HUDEP-2 (cell line): ENCODE results near the gene ICOSLG.
"Not testable (repeated sequence)": the region's sequence is repeated elsewhere in the genome, so short reads cannot be mapped to it uniquely, and the experiment has no call there.

Experiments used
- DNase-seq, 76 experiments: peaks; one replicate each; lab custom pipeline; 2025; ENCODE audit not compliant: unreplicated experiment in 76 of 76; lab: John Stamatoyannopoulos, UW

Gene ICOSLG, protein sequence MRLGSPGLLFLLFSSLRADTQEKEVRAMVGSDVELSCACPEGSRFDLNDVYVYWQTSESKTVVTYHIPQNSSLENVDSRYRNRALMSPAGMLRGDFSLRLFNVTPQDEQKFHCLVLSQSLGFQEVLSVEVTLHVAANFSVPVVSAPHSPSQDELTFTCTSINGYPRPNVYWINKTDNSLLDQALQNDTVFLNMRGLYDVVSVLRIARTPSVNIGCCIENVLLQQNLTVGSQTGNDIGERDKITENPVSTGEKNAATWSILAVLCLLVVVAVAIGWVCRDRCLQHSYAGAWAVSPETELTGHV

GRCh38 chr21:44240842-44241241, at the start of gene ICOSLG:
Gene ICOSLG, minus strand, starts transcription at chr21:44240943. Its CDS starts 126 bp downstream, at chr21:44240817.
- DNase-seq: not testable (repeated sequence)

- no peak for DNase-seq
Observed at GRCh38 chr21:44289381-44290010, 48.8 kb upstream of the ICOSLG start.

DNA sequence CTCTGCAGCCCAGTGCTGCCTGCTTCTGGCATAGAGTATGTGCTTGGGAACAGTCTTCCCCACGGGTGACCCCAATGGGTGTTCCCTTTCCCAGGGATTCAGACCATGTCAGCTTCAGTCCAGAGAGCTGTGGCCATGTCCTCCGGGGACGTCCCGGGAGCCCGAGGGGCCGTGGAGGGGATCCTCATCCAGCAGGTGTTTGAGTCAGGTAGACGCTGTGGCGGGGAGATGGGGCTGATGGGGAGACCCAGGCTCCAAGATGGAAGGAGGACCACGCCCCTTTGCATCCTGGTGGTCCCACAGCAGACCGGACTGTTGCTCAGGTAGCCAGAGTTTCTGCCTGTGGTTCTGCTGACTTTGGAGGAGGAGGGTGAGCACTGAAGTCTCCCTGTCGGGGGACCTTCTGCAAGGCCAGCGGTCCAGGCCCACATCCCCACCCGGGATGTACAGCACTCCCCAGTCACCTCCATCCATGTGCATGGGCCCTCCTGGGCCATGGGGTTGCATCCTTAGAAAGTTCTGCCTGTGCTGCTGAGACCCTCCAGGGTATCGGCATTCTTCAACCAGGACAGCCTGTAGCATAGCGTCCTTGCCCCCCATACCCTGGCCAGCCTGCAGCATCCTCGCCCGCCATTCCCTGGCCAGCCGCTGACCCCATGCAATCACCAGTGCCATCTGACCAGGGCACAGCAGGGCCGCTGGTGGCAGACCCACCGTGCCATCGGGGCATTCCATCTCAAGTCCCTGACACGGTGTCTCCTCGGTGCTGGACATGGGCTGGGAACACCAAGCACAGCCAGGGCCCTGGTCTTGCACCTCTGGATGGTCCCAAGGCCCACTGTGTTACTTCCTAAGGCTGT, 47.7 kb upstream of the ICOSLG start:
- DNase-seq: no peak

GRCh38 chr21:44286716-44287632, 46.2 kb upstream of the ICOSLG start:
- no peak for DNase-seq

DNA sequence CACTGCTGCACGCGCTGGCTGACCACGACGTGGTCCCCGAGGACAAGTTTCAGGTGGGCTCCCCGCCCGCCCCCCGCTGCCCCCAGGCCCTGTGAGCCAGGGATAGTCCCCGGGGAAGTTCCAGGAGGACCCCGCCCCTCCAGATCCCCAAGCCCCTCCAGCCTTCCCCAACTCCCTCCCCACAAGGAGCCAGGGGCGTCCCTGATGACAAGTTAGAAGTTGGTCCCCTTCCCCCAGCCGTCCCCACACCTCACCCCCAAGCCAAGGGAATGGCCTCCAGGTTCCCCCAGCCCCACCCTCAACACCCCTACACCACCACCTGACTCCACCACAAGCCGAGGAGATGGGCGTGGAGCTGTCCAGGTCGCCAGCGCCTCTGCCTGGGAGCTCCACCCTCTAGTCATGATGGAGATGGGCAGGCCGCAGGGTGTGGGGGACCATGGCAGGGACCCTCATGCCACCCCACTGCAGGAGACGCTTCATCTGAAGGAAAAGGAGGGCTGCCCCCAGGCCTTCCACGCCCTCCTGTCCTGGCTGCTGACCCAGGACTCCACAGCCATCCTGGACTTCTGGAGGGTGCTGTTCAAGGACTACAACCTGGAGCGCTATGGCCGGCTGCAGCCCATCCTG, 45.5 kb upstream of the ICOSLG start:
- no peak for DNase-seq

- no peak for DNase-seq
Observed at GRCh38 chr21:44285138-44285992, 44.6 kb upstream of the ICOSLG start, which contains the start of gene AIRE. Gene AIRE, plus strand, starts transcription at chr21:44285876. Its CDS starts 131 bp downstream, at chr21:44286007.

- no peak for DNase-seq
Observed at GRCh38 chr21:44283948-44284347, 43.2 kb upstream of the ICOSLG start.

DNA sequence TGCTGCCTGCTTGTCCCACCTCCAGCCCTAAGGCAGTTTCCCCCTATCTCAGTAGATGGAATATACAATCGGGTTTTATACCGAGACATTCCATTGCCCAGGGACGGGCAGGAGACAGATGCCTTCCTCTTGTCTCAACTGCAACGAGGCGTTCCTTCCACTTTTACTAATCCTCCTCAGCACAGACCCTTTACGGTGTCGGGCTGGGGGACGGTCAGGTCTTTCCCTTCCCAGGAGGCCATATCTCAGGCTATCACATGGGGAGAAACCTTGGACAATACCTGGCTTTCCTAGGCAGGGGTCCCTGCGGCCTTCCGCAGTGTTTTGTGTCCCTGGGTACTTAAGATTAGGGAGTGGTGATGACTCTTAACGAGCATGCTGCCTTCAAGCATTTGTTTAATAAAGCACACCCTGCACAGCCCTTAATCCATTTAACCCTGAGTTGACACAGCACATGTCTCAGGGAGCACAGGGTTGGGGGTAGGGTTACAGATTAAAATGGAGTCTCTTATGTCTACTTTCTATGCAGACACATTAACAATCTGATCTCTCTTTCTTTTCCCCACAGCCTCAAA, 42.6 kb upstream of the ICOSLG start:
- not testable (repeated sequence) for DNase-seq

DNA sequence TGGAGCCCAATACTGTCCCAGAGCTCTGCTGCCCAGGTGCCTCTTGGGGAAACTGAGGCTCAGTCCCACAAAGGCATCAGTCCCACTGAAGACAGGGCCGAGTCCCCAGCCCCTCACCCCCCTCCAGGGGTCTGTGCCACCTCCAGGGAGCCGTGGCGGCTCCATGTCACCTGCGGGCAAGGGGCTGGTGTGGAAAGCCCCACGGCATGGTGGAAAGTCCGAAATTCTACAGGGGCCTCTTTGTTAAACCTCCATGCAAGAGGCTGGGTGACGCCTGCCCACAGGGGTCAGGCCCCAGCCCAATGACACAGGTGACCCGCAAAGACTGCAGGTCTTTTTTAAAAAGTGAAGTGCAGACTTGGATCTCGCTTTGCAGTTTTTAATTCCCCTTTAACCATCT, 41.6 kb upstream of the ICOSLG start:
- no peak for DNase-seq

- DNase-seq: no peak
Observed at GRCh38 chr21:44281801-44282200, 41.1 kb upstream of the ICOSLG start.

GRCh38 chr21:44279354-44280260, 38.9 kb upstream of the ICOSLG start:
- no peak for DNase-seq

DNA sequence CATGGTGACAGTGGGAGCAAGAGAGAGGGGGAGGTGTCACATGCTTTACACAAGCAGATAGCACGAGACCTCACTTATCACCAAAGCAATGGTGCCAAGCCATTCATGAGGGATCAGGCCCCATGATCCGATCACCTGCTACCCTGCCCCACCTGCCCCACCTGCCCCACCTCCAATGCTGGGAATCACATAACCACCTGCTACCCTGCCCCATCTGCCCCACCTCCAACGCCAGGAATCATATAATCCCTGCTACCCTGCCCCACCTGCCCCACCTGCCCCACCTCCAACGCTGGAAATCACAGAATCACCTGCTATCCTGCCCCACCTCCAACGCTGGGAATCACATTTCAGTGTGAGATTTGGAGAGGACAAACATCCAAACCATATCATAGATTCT, 34.3 kb upstream of the ICOSLG start:
- DNase-seq: no peak

DNA sequence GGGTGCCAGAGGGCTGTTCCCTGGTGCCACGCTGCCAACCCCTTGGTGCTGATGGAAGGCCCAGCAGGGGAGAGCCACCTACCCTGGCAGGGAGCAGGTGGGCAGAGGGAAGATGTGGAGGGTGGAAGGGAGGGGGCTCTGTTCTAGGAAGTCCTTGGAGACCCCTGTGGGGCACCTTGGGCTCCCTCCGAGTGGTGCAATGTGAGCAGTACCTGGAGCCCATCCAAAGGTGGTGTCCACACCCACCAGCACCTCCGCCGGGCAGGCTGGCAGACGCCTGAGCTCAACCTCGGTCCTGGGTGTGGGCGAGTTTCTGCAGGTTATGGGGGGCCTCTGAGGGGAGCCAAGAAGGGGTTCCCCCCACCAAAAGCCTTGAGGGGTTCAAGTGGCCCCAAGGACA, 32.3 kb upstream of the ICOSLG start:
- DNase-seq: no peak

- no peak for DNase-seq
Observed at GRCh38 chr21:44272284-44272858, 31.6 kb upstream of the ICOSLG start.

DNA sequence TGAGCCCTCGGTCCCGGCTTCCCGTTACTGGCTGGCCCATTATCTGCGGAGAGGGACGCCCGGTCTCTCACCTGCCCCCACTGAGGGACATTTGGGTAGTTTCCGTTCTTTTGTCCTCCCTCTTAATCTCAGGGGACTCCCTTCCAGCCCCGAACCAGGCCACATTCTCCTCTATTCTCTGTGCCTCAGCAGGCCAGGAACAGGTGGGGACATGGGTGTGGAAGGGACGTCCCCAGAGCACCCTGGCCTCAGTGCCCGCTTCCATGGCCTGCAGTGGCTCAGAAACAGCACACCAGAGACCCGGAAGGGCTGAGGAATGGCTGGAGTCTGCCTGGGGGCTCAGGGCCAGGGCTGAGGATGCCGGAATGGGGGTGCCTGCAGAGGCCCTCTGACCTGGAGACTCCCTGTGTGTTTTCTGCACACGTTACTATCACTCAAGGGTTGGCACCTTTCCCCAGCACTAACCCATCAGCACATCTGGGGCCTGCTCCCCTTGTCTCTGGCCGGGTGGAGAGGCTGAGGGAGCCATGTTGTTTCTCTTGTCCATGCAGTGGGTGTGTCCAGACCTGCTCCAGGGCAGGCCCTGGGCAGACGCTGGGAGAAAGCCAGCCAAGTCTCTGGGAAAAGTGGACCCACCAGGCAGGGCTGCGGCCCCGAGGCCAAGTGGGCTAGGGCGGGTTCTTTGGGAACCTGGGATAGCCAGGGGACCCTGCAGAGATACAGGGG, 31.0 kb upstream of the ICOSLG start:
- no peak for DNase-seq

DNA sequence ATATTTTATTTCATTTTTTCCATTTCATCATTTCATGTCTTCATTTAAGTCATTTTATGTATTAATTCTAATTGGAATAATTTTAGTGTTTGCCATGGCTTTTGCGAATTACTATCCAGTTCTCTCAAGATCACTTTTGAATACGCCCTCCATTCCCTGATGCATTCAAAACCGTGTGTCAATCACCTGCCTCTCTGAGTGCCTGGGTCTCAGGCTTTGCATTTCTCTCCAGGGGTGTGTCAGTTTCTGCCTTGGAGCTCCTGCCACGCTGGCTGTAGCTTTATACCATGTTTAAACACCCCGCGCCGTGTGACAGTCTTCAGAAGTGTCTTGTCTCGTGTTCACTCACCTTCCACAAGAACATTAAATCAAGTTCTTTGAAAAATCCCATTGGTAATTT, 28.3 kb upstream of the ICOSLG start:
- DNase-seq: no peak
